ENCODE data around the gene COL11A2.

Gene COL11A2

DNA sequence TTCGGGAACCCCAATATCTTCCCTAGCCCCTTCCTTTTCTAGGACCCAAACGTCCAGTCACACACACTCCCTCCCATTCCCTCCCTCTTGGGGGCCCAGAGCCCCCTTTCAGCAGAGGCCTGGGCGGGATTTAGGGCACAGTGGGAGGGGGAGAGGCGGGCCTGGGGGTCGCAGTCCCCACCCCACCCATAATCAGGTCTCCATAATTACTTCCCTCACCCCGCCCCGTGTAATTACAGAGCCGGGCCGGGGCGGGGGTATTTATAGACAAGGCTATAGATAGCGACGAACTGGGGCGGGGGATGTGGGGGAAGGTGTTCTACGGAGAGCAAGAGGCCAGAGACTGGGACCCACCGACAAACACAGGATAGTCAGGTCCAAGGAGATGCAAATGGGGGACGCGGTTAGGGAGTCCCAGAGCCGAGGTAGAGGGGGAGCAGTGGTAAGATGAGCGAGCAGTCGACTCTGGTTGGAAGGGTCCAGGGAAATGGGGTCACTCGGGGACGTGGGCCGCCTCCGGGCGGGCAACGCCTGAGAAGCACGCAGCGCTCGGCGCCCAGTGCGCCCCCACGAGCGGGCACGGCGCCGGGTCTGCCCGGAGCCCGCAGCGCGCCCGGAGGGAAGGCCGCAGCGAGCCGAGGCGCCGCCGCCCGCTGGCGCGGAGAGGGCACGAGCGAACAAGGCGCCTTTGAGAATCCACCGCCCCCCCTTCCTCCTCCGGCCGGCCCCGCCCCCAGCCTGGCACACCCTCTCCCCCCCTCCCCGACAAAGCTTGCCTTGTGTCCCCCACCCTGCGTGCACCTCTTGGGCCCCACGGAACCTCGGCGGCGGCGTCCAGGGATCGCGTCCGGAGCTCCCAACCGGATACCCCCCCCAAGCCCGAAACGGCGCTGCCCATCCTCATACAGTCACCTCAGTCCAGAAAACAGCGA lies 670 bp upstream of the COL11A2 start:
- no peak for DNase-seq (ENCODE audit: low spot score)

DNA sequence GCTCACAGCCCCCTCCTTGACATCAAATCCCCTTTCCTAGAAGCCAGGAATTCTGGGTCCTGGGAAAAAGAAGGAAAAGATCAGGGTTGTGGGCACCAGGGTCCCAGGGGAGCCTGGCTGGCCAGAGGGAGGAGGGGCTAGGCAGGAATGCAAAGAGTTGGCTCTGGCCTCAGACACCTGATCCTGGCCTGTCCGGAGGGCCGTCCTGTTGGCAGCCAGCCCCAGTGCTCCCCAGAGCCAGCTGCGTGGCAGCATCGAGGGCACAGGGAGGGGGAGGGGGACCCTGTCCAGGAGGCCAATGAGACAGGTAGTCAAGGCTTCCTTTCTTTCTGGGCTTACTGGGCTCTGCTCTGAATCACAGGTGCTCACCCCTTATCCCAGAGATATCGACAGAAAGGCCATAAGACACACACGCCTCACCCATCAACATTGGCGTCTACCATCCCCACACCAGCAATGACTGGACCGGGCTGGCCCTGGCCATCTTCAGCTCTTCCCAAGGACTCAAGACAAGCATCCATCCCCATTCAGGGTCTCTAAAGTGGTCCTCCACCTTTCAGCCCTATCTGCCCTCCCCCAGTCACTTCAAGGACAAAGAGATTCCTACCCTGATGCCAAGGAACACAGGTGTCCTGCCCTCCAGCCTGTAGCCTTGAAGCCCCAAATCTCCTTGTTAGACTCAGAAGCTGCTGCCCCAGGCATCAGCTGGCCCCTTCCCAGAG lies 723 bp downstream of the COL11A2 start:
- DNase-seq (ENCODE audit: low spot score) = no peak

DNA sequence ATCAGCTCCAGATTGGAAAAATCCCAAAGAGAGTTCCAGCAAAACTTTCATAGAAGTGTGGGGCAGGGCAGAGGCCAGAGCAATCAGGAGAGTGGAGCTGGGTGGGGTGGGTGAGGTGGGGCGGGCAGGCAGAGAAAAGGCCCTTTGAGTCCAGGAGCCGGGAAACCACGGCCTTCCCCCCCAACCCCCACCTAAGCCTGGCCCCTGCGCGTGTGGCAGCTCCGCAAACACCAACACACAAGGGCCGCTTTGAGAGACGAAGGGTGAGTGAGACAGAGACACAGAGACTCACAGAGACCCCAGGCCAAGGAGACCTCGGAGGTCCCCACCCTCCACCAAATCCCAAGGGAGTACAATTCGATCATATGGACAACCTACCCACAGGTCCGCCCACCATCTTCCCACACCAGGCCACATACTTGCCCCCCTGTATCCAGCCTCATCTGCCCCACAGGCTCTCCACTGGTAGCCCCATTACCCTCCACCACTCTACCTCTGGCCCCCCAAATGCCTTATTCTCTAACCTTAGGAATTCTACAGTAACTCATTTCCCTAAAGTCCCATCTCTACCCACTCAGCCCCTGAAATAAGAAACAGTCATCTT lies 1.7 kb downstream of the COL11A2 start:
- no peak for DNase-seq (ENCODE audit: low spot score)

DNA sequence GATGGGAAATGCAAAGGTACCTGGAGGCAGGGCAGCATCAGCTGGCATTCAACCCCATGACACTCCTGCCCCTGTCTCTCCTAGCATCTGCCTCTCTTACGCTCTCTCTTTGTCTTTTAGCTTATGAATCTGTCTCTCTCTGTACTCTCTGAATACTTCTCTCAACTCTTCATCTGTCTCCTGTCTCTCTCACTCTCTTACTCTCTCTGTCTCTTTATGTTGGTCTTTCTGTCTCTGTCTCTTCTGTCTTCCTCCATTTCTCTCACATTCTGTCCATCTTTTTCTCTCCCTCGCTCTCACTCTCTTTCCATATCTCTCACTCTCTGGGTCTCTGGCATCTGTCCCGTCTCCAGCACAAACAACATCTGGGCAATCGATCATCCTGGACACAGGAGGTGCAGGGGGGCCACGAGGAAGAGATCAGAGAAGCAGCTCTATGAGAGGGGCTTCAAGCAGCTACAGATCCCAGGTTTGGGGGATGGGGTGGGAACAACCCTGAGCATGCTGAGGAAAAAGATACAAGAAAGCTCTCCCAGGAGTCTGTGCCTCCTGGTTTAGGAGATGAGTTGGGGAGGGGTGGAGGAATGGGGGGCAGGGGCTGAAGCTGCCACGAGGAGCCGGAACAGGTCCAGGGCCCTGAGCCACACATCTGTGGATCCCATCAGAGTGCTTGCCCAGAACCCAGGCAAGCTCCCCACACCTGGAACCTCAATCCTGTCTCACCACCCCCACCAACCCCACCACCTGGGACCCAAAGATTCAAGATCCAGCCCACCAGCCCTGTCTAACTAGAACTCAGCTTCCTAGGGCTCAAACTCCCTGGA lies 2.4 kb downstream of the COL11A2 start:
- DNase-seq (ENCODE audit: low spot score) = no peak

DNA sequence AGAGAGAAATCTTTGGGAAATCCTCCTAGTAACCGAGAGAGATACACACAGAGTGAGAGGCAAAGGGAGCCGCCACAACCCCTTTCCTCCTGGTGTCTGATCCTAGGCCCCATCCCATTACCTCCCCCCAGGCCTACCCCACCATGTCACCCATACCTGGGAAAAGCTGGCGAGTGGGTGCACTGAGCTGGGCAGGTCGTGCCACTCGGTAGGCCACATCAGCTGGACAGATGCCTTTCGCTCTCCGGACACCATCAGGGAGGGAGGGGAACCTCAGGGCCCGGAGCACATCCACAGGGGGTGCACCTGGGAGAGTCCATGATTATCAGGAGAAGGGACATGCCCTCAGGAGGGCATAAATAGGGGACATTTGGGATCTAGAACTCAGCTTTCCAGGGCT lies 3.1 kb downstream of the COL11A2 start:
- DNase-seq (ENCODE audit: low spot score) = no peak

DNA sequence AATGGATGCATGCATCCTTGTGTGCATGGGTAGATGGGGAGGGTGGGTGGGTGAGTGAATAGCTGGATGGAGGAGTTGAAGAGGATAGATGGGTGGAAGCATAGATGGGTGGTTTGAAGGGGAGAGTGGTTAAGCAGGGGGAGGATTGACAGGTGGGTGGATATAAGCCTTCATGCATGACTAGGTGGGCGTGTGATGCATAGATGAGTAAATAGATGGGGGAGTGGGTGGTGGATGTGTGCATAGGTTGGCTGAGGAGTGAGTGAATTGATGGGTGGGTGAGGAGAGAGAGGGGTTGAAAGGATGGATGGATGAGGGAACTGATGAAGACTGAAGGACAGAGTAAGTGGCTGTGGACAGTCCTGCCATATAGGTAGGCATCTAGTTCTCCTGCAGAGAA lies 4.5 kb downstream of the COL11A2 start:
- DNase-seq (ENCODE audit: low spot score) = no peak

DNA sequence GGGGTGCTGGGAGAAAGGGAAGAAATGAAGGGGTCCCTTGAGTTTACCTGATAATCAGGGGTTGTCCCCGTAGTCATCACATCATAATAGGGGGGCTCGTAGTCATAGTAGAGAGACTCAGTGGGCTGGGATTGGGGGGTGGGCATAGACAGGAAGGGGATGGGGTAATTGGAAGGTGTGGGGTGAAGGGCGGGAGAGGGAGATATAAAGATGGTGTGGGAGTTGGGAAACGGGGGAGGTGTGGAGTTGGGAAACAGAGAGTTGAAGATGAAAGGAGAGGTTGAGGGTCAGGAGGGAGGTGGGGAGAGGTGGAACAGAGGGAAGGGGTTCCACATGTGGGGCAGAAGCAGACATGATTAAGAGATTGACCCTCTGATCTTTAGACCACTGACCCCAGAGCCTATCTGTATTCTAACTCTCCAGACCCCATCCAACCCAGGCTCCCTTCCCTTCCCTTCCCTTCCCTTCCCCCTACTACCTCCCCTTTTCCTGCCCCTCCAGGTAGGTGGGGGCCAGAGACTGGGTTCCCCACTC lies 6.5 kb downstream of the COL11A2 start:
- DNase-seq (ENCODE audit: low spot score) = no peak

DNA sequence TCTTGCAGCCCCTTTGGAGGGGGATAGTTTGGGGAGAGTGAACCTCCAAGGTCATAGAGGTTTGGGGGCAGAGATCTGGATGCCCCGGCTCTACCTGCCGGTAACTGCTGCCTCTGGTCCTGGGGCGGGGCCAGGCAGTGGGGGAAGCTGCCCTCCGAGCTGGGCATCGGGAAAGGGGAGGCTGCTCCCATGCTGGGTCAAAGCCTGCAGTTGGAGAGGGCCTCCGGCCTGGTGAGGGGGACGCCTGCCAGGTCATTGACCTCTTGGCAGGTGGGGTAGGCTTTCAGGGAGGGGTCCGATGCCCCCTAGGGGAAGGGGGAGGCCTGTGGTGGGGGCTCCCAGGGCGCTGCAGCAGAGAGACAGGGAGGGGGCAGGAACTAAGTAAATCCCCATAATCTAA lies 7.1 kb downstream of the COL11A2 start:
- no peak for DNase-seq (ENCODE audit: low spot score)

DNA sequence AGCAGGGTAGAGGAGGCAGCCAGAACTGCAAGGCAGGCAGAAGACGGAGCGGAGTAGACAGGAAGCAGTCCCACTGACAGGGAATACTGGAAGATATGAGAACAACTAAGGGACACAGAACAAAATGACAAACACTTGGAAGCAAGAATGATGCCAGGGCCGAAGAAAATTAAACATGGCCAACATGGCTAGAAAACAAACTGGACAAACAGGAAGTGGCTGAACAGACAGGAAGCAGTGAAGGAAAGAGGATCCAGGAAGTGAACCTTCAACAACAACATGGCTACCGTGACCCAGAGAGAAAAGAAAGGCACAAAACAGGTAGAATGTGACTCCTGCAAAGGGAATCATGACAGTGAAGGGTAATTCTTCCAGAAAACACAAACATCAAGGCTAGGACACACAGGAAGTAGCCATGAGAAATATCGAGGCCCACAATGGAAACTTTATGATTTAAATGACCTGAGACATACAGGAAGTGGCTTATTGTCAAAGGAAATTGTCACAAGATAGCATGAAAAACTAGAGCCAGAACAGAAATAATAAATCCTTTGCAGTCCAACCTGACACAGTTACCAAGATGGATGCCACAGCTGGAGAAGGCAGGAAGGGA lies 9.1 kb downstream of the COL11A2 start:
- no peak for DNase-seq (ENCODE audit: low spot score)

DNA sequence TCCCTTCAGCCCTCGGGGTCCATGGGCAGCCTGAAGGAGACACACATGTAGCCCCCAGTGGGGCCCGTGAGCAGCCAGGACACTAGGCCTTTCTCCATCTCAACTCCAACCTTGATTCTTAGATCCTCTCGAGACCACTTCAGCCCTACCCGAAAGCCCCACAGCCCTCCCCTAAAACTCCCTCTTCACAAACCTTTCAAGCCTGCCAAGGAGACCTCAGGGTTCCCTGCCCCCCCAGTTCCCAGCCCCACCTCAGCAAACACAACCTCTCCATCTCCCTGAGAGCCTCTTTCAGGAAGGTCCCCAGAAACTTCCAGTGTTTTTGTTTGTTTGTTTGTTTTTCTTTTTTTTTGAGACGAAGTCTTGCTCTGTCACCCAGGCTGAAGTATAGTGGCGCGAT lies 11.1 kb downstream of the COL11A2 start:
- no peak for DNase-seq (ENCODE audit: low spot score)

DNA sequence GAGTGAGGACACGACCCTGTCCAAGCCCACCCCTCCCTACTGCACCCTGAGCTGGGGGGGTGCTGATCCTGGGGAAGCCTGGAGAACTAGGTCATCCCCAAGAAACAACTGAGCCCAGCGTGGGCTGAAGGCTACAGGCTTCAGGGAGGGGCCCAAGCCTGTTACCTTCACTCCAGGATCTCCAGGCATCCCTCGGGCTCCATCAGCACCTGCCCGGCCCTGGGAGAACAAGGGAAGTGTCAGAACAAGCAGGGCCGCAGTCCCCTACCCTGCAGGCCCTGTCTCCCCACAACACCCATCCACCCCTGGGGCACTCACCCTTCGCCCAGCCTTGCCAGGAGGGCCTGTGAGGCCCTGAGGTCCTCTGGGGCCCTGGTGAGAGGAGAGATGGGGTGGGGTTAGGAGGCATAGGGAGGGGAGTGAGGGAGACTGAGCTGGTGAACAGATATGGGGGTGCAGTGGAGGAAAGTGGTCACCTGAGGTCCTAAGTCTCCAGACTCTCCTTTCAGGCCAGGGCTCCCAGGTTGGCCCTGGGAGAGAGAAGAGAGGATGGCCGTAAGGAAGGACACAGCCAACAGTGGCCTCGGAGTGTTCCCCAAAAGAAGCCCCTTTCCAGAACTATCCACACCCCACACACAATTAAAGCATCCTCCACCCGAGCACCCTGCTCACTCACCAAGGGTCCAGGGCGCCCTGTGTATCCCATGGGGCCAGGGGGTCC lies 13.4 kb downstream of the COL11A2 start:
- no peak for DNase-seq (ENCODE audit: low spot score)

DNA sequence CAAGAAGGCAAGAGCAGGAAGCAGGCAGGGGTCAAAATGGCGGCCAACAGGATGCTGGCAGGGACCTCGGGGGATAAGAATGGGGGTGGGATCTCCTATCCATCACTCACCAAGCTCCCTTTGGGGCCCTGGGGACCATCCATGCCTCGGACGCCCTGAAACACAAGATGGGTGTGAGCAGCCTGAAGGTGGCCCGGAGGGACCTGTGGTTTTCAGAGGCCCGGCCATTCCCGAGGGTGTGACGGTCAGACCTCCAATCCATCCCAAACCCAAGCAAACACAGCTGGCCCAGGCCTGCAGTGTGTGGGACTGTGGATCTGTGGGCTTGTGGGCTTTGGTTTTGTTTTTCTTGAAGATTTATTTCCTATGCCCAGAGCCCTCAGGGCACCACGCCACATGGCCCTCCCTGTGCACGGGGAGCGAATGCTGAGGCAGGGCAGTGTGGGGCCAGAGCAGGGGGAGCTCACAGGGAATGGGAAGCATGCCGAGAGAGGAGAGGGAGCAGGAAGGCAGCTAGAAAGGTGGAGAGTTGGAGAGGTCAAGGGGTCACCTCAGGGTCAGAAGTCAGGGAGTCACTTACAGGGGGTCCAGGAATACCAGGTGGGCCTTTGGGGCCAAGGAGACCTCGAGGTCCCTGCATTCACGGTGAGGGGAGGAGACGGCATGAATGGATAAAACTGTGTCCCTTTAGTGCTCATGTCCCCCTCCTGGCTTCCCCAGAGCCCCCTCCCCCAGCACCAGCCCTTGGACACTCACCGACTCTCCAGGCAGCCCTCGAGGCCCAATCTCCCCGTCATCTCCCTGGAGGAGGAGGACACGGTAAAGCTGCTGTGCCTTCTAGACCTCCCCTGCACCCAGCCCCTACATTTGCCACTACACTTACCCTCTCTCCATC lies 14.5 kb downstream of the COL11A2 start:
- DNase-seq (ENCODE audit: low spot score) = no peak

DNA sequence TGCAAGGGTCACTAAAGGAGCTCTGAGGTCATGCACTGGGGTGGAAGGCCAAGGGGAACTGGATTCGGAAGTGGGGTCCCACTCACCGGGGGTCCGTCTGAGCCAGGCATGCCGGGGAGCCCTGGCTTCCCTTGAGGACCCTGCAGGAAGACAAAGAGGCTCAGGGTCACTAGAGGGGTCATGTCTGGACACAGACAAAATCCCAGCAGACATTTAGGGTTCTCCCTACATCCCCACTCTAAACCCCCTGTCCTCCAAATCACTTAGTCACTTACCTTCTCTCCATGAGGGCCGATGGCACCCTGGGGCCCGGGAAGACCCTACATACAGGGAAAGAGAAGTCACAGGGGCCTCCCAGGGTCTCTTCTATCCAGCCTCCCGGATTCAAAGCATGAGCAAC lies 15.4 kb downstream of the COL11A2 start:
- DNase-seq (ENCODE audit: low spot score) = no peak

DNA sequence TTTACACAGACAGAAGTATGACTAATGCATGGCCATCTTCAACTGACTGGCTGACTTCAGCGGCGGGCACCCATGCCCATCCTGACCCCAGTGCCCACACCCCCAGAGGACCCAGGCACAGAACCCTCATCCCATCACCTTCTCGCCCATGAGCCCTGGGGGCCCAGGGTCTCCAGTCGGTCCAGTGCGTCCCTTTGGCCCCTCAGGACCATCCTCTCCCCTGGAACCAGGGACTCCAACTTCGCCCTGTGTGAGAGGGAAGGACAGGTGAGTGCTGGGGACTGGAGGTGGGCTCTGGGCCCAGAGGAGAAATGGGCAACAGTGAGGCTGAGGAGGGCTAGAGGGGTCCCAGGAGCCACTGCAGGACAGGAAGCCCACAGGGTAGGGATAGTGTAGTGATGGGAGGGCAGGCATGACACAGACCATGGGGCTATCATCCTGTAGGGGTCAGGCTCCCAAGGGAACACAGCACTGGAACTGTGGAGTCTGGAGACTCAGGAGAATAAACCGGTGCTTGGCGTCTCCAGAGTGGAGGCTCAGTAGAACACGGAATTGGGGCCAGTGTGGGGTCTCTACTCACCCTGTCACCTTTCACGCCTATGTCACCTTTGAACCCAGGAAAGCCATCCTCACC lies 16.7 kb downstream of the COL11A2 start:
- DNase-seq (ENCODE audit: low spot score) = no peak

DNA sequence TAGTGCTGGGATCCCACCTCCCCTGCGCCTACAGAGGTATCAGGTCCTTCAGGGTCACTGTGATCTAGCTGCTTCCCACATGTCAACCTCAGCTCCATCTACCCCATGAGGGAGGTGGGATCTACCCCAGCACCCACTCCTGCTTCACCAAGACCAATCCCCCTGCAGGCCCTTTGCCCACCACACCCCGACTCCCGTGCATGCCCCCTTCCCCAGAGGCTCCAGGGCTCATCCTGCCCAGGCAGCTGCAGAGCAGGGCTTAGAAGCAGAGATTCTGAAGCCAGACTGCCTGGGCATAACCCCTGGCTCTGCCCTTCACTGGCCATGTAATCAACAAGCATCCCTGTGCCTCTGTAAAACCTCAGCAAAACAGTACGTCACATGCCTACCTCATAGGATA lies 17.5 kb downstream of the COL11A2 start:
- no peak for DNase-seq (ENCODE audit: low spot score)

DNA sequence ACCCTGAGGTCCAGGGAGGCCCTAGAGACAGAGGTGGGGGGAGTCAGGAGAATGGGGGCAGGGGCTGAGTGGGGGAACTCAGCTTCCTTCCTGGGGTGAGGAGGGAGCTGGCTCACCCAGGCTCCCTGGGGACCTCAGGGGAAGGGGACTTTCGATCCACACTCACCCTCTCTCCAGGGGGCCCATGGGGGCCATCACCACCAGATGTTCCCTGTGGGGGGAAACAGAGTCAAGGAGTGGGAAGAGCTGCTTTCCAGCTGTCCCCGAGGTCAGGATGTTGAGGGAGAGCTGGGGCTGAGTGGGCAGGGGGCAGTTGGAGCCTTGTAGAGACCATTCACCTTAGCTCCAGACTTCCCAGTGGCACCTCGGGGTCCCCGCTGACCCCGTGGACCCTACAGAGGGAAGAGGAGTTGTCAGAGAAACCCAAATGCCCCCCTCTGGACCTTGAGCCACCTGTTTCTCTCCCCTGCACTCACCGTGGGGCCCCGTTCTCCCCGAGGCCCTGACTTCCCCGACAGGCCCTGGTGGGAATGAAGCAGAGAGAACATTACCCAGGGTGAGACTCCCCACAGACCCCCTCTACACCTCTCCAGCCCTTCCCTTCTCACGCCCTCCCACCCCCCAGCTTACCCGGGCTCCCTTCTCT lies 18.6 kb downstream of the COL11A2 start:
- no peak for DNase-seq (ENCODE audit: low spot score)

DNA sequence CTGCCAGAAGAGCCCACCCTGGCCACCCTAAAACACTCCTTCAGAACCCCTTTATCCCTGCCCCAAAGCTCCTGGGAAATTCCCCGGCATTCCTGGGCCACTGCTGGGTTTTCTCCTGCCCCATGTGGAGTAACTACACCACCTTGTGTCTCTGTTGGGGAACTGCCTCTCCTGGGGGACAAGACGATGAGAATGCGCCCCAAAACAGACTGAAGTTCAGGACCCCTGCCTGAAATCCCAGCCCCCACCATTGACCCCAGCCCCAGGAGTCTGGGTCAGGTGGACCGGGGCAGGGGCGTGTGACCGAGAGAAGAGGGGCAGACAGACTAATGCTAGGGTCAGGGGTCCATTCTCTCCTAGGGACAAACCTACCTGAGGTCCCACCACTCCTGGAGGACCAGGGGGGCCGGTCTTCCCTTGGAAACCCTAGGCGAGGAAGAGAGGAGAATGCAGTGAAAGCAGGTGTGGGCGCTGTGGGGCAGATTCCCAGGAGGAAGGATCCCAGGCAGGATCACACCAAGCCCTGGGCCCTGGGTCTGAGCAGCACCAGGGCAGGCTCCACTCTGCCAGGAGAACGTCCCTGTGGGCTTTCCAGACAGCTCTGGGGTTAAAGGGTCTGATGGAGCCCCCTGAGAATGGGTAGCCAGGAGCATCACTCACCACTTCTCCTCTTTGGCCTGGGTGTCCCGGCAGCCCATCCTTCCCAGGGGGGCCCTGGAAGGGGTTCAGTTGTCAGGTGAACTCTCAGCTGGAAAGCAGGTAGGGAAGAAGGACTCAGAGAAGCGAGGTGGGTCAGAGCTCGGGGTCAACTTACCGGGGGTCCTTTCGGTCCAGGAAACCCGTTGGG lies 19.4 kb downstream of the COL11A2 start:
- DNase-seq (ENCODE audit: low spot score) = no peak
